Neural cell (in vitro differentiated cells): ENCODE data around the gene HEATR5A. TPM values are rescaled to one million over a fixed set of nuclear protein-coding genes. Genes with fewer than 3 reads are reported as not detected.

ENCODE experiments used
- H2AFZ ChIP-seq: fragments of 200-600, 300-800 bp; sonication (generic), shearing (Covaris generic); 2 replicates; pipeline ENCODE4 v1.6.0; 2014; ENCODE audit warnings: low read depth, mild to moderate bottlenecking, antibody characterized with exemption, low read length, moderate library complexity
- H3F3A ChIP-seq: fragments of 200-600 bp; shearing (Covaris generic); 2 replicates; pipeline ENCODE4 v1.6.1; 2016; ENCODE audit warnings: mild to moderate bottlenecking, moderate library complexity, mixed read lengths, antibody characterized with exemption, low read length; ENCODE audit not compliant: insufficient read depth, poor library complexity, severe bottlenecking
- H3K27ac ChIP-seq: fragments of 200-600, 300-800 bp; sonication (generic), shearing (Covaris generic); 2 replicates; pipeline ENCODE4 v1.5.1; 2014; ENCODE audit warnings: mild to moderate bottlenecking, low read length, moderate library complexity
- H3K27me3 ChIP-seq: fragments of 300-800, 200-600 bp; sonication (generic), shearing (Covaris generic); 2 replicates; pipeline ENCODE4 v1.6.0; 2014; ENCODE audit warnings: mild to moderate bottlenecking, low read depth, low read length, moderate library complexity; ENCODE audit not compliant: insufficient read depth
- H3K36me3 ChIP-seq: fragments of 300-800, 200-600 bp; sonication (generic), shearing (Covaris generic); 2 replicates; pipeline ENCODE4 v1.5.1; 2014; ENCODE audit warnings: mild to moderate bottlenecking, antibody characterized with exemption, low read length, moderate library complexity; ENCODE audit not compliant: insufficient read depth
- H3K4me2 ChIP-seq: fragments of 300-800, 200-600 bp; sonication (generic), shearing (Covaris generic); 2 replicates; pipeline ENCODE4 v1.6.0; 2014; ENCODE audit warnings: mild to moderate bottlenecking, low read length
- H3K4me3 ChIP-seq: fragments of 300-800, 200-600 bp; sonication (generic), shearing (Covaris generic); 2 replicates; pipeline ENCODE4 v1.5.1; 2014; ENCODE audit warnings: mild to moderate bottlenecking, low read length, moderate library complexity
- H3K79me2 ChIP-seq: fragments of 200-600 bp; shearing (Covaris generic); replicated peaks from 2 replicates; pipeline ENCODE4 v1.6.0; 2014; ENCODE audit warnings: mild to moderate bottlenecking, low read length, moderate library complexity; ENCODE audit not compliant: insufficient read depth
- H3K9ac ChIP-seq: fragments of 300-800, 200-600 bp; sonication (generic), shearing (Covaris generic); 2 replicates; pipeline ENCODE4 v1.6.1; 2016; ENCODE audit warnings: mild to moderate bottlenecking, low read length, mixed read lengths
- H3K9me2 ChIP-seq: fragments of 200-600 bp; shearing (Covaris generic); 2 replicates; pipeline ENCODE4 v1.6.1; 2016; ENCODE audit warnings: mild to moderate bottlenecking, low read length, mixed read lengths; ENCODE audit not compliant: insufficient read depth
- H3K9me3 ChIP-seq: fragments of 200-600, 300-800 bp; sonication (generic), shearing (Covaris generic); 2 replicates; pipeline ENCODE4 v1.6.1; 2016; ENCODE audit warnings: mild to moderate bottlenecking, mixed run types, low read length, moderate library complexity, mixed read lengths
- H4K20me1 ChIP-seq: fragments of 200-600 bp; shearing (Covaris generic); 2 replicates; pipeline ENCODE4 v1.6.1; 2016; ENCODE audit warnings: mild to moderate bottlenecking, mixed run types; ENCODE audit not compliant: insufficient read depth
- CTCF ChIP-seq: fragments of 450-650 bp; IDR thresholded peaks from 2 replicates; pipeline ENCODE4 v1.5.1; 2014; ENCODE audit warnings: antibody characterized with exemption, mild to moderate bottlenecking, moderate library complexity; ENCODE audit not compliant: poor library complexity, severe bottlenecking
- EP300 ChIP-seq: fragments of 450-650 bp; conservative IDR thresholded peaks from 2 replicates; pipeline ENCODE4 v1.6.1; 2014; ENCODE audit warnings: antibody characterized with exemption, mild to moderate bottlenecking, moderate library complexity; ENCODE audit not compliant: poor library complexity, severe bottlenecking
- EZH2 ChIP-seq: fragments of 200-600, 300-800 bp; shearing (Covaris generic), sonication (generic); IDR thresholded peaks from 2 replicates; pipeline ENCODE4 v1.6.1; 2014; ENCODE audit warnings: antibody characterized with exemption, low read length, borderline replicate concordance, mild to moderate bottlenecking; ENCODE audit not compliant: insufficient read depth, poor library complexity, severe bottlenecking
- MXI1 ChIP-seq: fragments of 450-650 bp; conservative IDR thresholded peaks from 2 replicates; pipeline ENCODE4 v1.6.1; 2014; ENCODE audit warnings: antibody characterized with exemption, mild to moderate bottlenecking; ENCODE audit not compliant: poor library complexity, severe bottlenecking
- POLR2AphosphoS5 ChIP-seq: IDR thresholded peaks from 2 replicates; pipeline ENCODE4 v1.6.1; 2012
- RAD21 ChIP-seq: fragments of 450-650 bp; conservative IDR thresholded peaks from 2 replicates; pipeline ENCODE4 v1.6.1; 2014; ENCODE audit warnings: antibody characterized with exemption, mild to moderate bottlenecking, moderate library complexity
- REST ChIP-seq: IDR thresholded peaks from 2 replicates; pipeline ENCODE4 v1.6.1; 2012; ENCODE audit warnings: borderline replicate concordance
- SMC3 ChIP-seq: fragments of 450-650 bp; conservative IDR thresholded peaks from 2 replicates; pipeline ENCODE4 v1.6.1; 2014; ENCODE audit warnings: antibody characterized with exemption, mild to moderate bottlenecking, moderate library complexity; ENCODE audit not compliant: poor library complexity
- TAF1 ChIP-seq: IDR thresholded peaks from 2 replicates; pipeline ENCODE4 v1.6.1; 2012; ENCODE audit warnings: low read depth
- polyA plus RNA-seq: library from polyadenylated mRNA; depleted of rRNA; stranded (reverse); fragments of >200 nt; gene quantifications from 2 replicates; pipeline ENCODE4 v1.2.3, GENCODE V29; 2014

The HEATR5A gene
- polyA plus RNA-seq, 1 donor from 2014 or later, result 5.2 TPM

- Histone ChIP-seq H2AFZ (no peak overlapping the region), H3K9me3 (no peaks in the 10 kb centered on the region), H3K36me3 (no peaks in the 10 kb centered on the region), H4K20me1 (no peaks in the 10 kb centered on the region), H3K4me2 (no peak overlapping the region), H3K79me2 (no peaks in the 10 kb centered on the region), H3K27me3 (no peaks in the 10 kb centered on the region), H3K27ac (no peak overlapping the region), H3K4me3 (no peak overlapping the region), H3F3A (no peaks in the 10 kb centered on the region), H3K9ac (no peak overlapping the region), H3K9me2 (no peaks in the 10 kb centered on the region)
- TF ChIP-seq EP300 (no peak), POLR2AphosphoS5 (no peak), SMC3 (no peak), CTCF (no peak), EZH2 (no peak), TAF1 (no peak), MXI1 (no peak), RAD21 (no peak), REST (no peak)
Observed at GRCh38 chr14:31252865-31253264, 167.5 kb downstream of the HEATR5A start.

- no peak overlapping the region for H3K9ac ChIP-seq
- H3K9me3 ChIP-seq, result no peaks in the 10 kb centered on the region
- H3K36me3 ChIP-seq, result no peaks in the 10 kb centered on the region
- H3K4me3 ChIP-seq, result no peak overlapping the region
- no peaks in the 10 kb centered on the region for H4K20me1 ChIP-seq
- H3K27me3 ChIP-seq, result no peaks in the 10 kb centered on the region
- TF ChIP-seq TAF1 (no peak), REST (no peak), EP300 (no peak), CTCF (no peak), RAD21 (no peak), POLR2AphosphoS5 (no peak), EZH2 (no peak), MXI1 (no peak)
- H2AFZ ChIP-seq, result no peak overlapping the region
- no peaks in the 10 kb centered on the region for H3K9me2 ChIP-seq
- H3K79me2 ChIP-seq, result no peaks in the 10 kb centered on the region
- no peak overlapping the region for H3K4me2 ChIP-seq
- H3F3A ChIP-seq, result no peaks in the 10 kb centered on the region
- H3K27ac ChIP-seq, result no peak overlapping the region
Observed at GRCh38 chr14:31251028-31251958, 169.1 kb downstream of the HEATR5A start.
